ENCODE results near the gene RGS3.
A peak's percentile ranks its signal among the peaks of the same experiment; 100 is the strongest.
"Not testable (repeated sequence)": the region's sequence is repeated elsewhere in the genome, so short reads cannot be mapped to it uniquely, and the experiment has no call there.

RGS3 gene

GRCh38 chr9:113532809-113533190 is 69.3 kb downstream of the RGS3 start:
- no peak for DNase-seq

- no peak for DNase-seq
Observed at GRCh38 chr9:113533335-113534225, 70.1 kb downstream of the RGS3 start.

GRCh38 chr9:113535756-113536155 is 72.2 kb downstream of the RGS3 start:
- DNase-seq: no peak

DNA sequence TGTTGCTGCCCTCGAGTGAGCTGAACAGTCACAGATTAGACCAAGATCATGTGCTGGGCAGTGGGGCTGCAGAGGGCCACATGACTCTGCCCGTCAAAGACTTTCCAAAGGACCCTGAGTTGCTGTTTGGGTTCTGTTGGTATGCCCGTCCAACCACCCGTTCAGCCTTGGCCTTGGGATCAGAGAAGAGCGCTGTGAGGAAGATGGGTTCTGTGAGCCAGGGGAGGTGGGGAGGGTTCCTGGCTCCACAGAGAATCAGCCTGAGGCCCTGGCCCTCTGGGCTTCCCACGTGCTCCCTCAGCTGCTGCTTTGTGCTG is 72.6 kb downstream of the RGS3 start:
- no peak for DNase-seq

- DNase-seq: no peak
Observed at GRCh38 chr9:113536483-113537228, 73.1 kb downstream of the RGS3 start.

GRCh38 chr9:113537229-113537810 is 73.8 kb downstream of the RGS3 start:
- DNase-seq: no peak

DNA sequence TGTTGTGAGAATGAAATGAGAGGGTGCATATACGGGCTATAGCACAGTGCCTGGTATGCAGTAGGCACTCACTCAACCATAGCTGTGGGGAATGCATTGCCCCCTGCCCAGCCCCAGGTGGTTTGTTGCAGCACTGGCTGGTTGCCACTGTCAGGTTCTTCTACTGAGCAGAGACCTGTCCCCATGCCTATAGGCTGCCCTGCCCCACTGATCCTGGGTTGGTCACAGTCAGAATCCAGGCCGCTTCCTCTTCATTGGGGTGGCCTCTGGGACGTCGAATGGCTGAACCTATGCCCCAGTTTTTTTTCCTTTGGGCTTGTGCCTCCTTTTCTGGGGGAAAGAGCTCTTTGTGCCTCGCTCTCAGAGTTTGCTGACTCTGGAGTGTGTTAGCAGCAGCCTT is 74.6 kb downstream of the RGS3 start:
- DNase-seq: no peak

- no peak for DNase-seq
Observed at GRCh38 chr9:113538701-113539430, 75.3 kb downstream of the RGS3 start.

GRCh38 chr9:113540466-113540865 is 76.9 kb downstream of the RGS3 start:
- DNase-seq: no peak

GRCh38 chr9:113541019-113541900 is 77.7 kb downstream of the RGS3 start:
- DNase-seq: no peak

DNA sequence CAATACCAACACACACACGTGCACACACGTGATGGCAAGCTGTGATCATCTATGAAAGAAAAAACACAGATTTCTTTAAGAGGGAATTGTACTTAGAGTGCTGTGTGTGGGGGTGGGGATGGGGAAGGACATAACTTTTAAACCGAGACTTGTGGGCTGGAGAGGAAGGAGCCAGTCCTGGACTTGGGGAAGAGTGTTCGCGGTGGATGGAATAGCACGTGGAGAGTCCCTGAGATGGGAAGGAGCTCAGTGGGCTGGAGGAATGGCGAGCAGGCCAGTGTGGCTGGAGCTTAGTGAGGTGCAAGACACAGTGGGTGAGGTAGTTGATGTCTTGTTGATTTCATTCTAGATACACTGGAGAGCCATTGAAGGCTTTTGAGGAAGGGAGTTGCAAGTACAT is 78.5 kb downstream of the RGS3 start:
- DNase-seq: no peak

DNA sequence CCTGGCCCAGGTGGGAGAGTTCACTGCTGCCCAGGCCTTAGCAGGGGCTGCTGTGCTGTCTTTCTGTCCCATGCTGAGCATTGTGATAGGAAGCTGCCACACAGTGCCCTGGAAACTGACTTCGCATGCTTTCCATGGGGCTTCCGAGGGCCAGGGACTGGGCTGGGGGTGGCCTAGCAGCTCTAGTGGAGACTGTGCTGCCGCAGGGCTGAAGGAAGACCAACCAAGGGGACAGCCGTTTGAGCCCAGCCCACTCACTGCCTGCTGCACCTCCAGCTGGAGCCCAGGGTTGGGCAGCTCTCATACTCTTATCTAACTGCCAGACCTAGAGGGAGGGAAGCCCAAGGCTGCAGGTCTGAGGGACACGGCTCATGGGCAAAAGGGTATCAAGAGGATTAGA is 79.2 kb downstream of the RGS3 start:
- DNase-seq: no peak

DNA sequence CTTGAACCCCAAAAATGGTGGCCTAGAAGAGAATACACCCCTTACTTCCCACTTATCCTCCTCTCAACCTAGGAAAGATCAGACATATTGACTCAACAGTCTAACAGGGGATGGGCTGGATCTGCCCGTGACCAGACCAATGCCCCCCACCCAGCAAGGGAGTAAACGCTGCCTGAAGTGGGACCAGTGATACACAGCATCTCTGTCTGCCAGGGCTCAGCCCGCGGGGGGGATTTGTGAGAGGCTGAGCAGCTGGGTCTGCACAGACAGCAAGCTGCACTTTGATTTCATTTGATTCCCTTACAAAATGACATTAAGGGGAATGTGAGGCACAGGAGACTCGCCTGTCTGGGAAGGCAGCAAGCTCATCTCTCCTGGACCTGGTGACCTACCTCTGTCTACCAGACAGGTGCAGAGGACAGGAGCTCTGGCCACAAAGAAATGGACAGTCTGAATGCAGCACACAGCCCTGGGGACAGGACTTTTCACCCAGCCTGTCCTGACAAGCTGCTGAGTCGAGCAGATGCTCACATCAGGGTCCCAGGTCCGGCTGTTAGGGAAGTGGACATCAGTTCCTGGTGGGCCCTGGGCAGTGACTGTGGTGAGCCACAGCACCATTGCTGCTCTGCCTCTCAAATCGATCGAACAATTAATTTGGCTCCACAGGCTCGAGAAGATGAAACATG is 79.9 kb downstream of the RGS3 start:
- no peak for DNase-seq

DNA sequence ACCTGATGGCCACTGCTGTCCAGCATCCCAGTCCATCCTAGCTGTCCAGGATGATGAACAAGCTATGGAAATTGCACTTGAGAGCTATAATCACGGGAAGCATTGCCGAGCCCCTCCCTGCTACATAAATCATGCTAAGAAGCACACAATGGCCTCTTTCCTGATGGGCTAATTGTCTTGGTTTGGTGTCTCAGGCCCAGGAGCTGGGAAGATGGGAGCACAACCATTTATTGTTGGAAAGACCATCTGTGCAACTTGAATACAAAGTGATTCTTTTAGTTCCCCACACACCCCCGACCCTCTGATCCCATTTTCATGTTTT is 80.4 kb downstream of the RGS3 start:
- DNase-seq: peak; percentile 39

DNA sequence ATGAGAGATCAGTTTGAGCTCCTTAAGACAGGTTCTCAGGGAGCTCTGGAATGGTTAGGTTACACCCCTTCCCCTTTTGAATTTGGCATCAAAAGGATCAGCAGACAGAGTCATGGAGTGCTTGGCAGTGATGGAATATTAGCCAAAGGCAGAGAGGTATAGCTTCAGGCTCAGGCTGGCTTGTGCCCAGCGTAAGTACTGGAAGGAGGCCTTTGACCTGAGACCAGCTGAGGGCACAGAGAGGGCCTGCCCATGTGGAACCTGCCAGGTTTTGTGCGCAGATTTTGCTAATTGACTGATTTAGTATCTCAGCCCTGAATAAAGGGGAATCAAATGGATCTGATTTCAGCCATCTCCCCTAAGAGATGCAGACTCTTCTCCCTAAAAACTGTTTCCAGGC is 81.5 kb downstream of the RGS3 start:
- no peak for DNase-seq

DNA sequence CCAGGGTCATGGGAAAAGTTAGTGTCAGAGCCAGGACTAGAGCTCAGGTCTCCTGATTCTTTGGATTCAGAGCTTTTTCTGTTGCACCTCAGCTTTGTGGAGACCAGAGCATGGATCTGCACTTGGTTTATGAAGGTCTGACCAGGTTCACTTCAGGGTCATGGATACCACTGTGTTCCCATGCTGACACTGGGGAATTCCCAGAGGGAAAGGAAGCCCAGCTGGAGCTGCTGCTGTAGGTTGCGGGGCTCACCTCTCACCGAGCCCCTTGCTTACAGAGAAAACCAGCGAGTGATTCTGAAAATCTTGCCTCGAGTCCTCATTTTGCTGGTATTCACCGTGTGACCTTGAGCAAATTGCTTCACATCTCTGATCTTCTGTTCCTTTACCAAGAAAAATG is 83.0 kb downstream of the RGS3 start:
- DNase-seq: no peak

GRCh38 chr9:113547501-113547900 is 84.0 kb downstream of the RGS3 start:
- no peak for DNase-seq

- no peak for DNase-seq
Observed at GRCh38 chr9:113548221-113549041, 84.9 kb downstream of the RGS3 start.

GRCh38 chr9:113549892-113550291 is 86.4 kb downstream of the RGS3 start:
- not testable (repeated sequence) for DNase-seq

- DNase-seq: no peak
Observed at GRCh38 chr9:113556877-113557593, 93.5 kb downstream of the RGS3 start.
